ENCODE results near the gene MIOX.

MIOX gene

DNA sequence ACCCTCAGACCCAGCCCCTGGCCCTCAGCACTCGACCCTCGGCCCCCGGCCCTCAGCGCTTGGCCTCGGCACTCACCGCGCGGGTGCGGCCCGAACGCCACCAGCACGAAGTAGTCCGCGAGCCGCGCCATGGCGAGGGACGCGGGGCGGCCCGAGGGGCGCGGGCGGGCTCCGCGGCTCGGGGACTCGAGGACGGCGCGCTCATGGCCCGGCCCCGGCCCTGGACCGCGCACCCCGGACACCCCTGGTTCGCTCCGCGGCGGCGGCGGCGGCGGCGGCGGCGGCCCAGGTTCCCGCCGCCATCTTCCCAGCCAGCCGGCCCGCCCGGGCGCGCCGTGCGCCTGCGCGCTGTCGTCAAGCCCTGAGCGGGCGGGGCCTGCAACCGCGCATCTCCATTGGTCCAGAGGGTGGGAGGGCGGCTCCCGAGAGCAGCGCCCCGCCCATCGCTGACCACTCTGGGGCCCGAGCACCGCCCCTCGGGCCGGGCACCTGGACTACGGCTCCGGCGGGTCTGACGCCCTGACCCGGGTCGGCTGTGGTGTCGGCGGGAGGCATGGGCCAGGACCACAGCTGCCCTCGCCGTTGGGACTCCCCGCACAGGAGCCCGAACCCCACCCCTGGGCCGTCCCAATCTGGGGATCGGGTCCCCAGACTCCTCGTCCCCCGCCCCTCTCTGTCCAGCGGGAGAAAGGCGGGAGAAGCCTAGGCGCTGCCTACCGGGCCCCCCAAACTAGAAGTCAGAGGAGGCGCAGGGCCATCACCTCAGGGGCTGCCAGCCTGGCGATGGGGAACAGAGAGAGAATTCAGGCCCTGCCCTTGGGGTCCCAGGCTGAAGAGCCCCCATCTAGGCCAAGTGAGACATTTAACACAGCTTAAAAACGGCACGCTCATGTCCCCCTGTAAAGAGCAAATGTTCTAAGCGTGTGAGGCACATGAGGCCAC is 11.7 kb upstream of the MIOX start, which contains the start of gene SBF1:
TSS of gene SBF1 (minus strand) at position 326 of the 942 bp plus-strand sequence. CDS start at position 131, 195 bp downstream.
- Histone ChIP-seq H3K4me2 (ENCODE audit: low read length) (peak within 1 kb of the TSS; percentile 99), H3K79me2 (peaks cover 38% of the 10 kb centered on the region), H3K4me3 (ENCODE audit: low read depth, low read length) (peak within 1 kb of the TSS; percentile 70), H2AFZ (peak within 1 kb of the TSS; percentile 91), H3K36me3 (ENCODE audit: control insufficient read depth, insufficient read depth, low read length) (no peaks in the 10 kb centered on the region), H3K9ac (peak within 1 kb of the TSS; percentile 21), H3K9me3 (ENCODE audit: control insufficient read depth, low read length) (no peaks in the 10 kb centered on the region), H3K27me3 (ENCODE audit: control insufficient read depth, insufficient read depth, low read length) (no peaks in the 10 kb centered on the region), H3K4me1 (peaks cover 10% of the 10 kb centered on the region), H3K27ac (no peak within 1 kb of the TSS)
- TF ChIP-seq, protein P1, sequence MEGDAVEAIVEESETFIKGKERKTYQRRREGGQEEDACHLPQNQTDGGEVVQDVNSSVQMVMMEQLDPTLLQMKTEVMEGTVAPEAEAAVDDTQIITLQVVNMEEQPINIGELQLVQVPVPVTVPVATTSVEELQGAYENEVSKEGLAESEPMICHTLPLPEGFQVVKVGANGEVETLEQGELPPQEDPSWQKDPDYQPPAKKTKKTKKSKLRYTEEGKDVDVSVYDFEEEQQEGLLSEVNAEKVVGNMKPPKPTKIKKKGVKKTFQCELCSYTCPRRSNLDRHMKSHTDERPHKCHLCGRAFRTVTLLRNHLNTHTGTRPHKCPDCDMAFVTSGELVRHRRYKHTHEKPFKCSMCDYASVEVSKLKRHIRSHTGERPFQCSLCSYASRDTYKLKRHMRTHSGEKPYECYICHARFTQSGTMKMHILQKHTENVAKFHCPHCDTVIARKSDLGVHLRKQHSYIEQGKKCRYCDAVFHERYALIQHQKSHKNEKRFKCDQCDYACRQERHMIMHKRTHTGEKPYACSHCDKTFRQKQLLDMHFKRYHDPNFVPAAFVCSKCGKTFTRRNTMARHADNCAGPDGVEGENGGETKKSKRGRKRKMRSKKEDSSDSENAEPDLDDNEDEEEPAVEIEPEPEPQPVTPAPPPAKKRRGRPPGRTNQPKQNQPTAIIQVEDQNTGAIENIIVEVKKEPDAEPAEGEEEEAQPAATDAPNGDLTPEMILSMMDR (IDR thresholded peaks at IDR 0.05): no peak

DNA sequence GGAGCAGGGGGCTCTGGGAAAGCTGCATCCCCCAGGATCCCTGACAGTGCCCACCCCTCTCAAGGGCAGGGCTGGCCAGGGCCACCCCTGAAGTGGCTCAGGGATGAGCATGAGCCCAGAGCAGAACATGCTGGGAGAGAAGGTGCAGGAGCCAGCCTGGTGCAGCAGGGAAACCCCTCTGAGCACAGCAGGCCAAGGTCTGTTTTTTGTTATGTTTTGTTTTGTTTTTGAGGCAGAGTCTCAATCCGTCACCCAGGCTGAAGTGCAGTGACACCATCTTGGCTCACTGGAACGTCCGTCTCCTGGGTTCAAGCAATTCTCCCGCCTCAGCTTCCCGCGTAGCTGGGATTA is 11.0 kb upstream of the MIOX start:
- H3K4me3 ChIP-seq (ENCODE audit: low read depth, low read length): no peak overlapping the region
- TF ChIP-seq, protein P1 (IDR thresholded peaks at IDR 0.05): no peak
- H3K79me2 ChIP-seq: peaks cover 34% of the 10 kb centered on the region
- H3K36me3 ChIP-seq (ENCODE audit: control insufficient read depth, insufficient read depth, low read length): no peaks in the 10 kb centered on the region
- no peak overlapping the region for H3K9ac ChIP-seq
- no peak overlapping the region for H3K27ac ChIP-seq
- H3K4me1 ChIP-seq: peaks cover 8% of the 10 kb centered on the region
- peak overlapping the region; percentile 99 for H3K4me2 ChIP-seq (ENCODE audit: low read length)
- H2AFZ ChIP-seq: no peak overlapping the region
- no peaks in the 10 kb centered on the region for H3K27me3 ChIP-seq (ENCODE audit: control insufficient read depth, insufficient read depth, low read length)
- no peaks in the 10 kb centered on the region for H3K9me3 ChIP-seq (ENCODE audit: control insufficient read depth, low read length)

- Histone ChIP-seq H3K36me3 (ENCODE audit: control insufficient read depth, insufficient read depth, low read length) (no peaks in the 10 kb centered on the region), H3K4me2 (ENCODE audit: low read length) (no peak overlapping the region), H3K27me3 (ENCODE audit: control insufficient read depth, insufficient read depth, low read length) (no peaks in the 10 kb centered on the region), H3K27ac (no peak overlapping the region), H3K79me2 (peaks cover 22% of the 10 kb centered on the region), H3K9ac (no peak overlapping the region), H3K9me3 (ENCODE audit: control insufficient read depth, low read length) (no peaks in the 10 kb centered on the region), H3K4me1 (peaks cover 8% of the 10 kb centered on the region), H2AFZ (no peak overlapping the region), H3K4me3 (ENCODE audit: low read depth, low read length) (no peak overlapping the region)
- TF ChIP-seq, protein P1 (IDR thresholded peaks at IDR 0.05): no peak
Measured at GRCh38 chr22:50476868-50477267, 9.8 kb upstream of the MIOX start.

DNA sequence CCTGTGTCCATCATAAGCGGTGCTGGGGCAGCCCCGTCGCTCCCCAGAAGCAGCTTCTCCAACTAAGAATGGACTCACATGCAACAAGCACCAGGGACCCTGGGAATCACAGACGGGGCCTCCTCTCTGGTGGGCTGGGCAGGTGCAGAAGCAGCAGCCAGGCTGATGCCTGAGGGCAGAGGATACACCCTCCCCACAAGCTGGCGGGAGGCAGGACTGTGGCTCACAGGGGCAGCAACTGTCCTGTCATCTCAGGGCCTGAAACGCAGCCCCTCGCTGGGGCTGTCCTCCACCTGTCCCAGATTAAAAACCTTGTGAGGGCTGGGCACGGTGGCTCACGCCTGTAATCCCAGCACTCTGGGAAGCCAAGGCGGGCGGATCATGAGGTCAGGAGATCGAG is 8.7 kb upstream of the MIOX start:
- Histone ChIP-seq H3K27me3 (ENCODE audit: control insufficient read depth, insufficient read depth, low read length) (no peaks in the 10 kb centered on the region), H3K4me1 (peaks cover 5% of the 10 kb centered on the region), H3K4me2 (ENCODE audit: low read length) (no peak overlapping the region), H3K27ac (no peak overlapping the region), H3K36me3 (ENCODE audit: control insufficient read depth, insufficient read depth, low read length) (no peaks in the 10 kb centered on the region), H3K4me3 (ENCODE audit: low read depth, low read length) (no peak overlapping the region), H3K9ac (no peak overlapping the region), H3K9me3 (ENCODE audit: control insufficient read depth, low read length) (no peaks in the 10 kb centered on the region), H3K79me2 (peaks cover 11% of the 10 kb centered on the region), H2AFZ (no peak overlapping the region)
- TF ChIP-seq, protein P1 (IDR thresholded peaks at IDR 0.05): no peak

All from parathyroid adenoma (tissue), 2 donors.